Measurements from ENCODE around the gene P2RY6.
"Not testable (repeated sequence)": the region's sequence is repeated elsewhere in the genome, so short reads cannot be mapped to it uniquely, and the experiment has no call there.

Gene P2RY6

GRCh38 chr11:73259406-73260126 lies 12.6 kb upstream of the P2RY6 start:
- no peak for DNase-seq (ENCODE audit: extremely low read depth in 1 of 2, low read depth in 1 of 2)

DNA sequence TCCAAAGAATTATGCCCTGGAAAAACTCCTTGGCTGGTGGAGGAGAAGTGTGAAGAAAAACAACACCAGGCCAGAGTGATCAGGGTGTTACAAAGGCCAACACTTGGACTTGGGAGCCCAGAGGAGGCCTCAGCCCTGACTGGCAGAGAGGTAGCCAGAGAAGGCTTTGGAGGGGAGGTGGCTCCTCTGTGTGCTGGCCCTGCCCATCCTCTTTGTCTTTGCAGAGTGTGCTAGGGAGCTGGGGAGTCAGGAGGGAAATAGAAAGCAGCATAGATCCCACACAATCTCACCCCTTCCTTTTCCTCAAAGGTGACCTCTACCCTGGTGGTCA lies 12.0 kb upstream of the P2RY6 start:
- no peak for DNase-seq (ENCODE audit: extremely low read depth in 1 of 2, low read depth in 1 of 2)

GRCh38 chr11:73262851-73263495 lies 9.2 kb upstream of the P2RY6 start:
- DNase-seq (ENCODE audit: extremely low read depth in 1 of 2, low read depth in 1 of 2): no peak

DNA sequence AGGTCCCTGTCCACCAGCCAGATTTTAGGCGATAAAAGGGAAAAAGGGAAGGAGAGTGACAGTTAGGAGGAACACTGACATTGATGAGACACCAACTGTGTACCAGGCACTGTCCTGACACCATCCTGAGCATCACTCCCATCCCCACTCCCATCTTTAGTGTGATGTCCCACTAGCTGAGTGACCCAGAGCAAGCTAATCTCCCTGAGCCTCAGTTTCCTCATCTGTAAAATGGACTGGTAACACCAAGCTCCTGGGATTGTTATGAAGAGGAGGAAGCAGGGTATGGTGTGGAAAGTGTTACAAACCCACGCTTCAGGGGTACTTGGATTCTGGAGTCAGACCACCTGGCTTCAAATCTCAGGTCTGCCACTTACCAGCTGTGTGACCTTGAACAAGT lies 8.5 kb upstream of the P2RY6 start:
- DNase-seq (ENCODE audit: extremely low read depth in 1 of 2, low read depth in 1 of 2): no peak

- DNase-seq (ENCODE audit: extremely low read depth in 1 of 2, low read depth in 1 of 2): no peak
These were observed 6.8 kb upstream of the P2RY6 start for GRCh38 chr11:73265278-73265810.

DNA sequence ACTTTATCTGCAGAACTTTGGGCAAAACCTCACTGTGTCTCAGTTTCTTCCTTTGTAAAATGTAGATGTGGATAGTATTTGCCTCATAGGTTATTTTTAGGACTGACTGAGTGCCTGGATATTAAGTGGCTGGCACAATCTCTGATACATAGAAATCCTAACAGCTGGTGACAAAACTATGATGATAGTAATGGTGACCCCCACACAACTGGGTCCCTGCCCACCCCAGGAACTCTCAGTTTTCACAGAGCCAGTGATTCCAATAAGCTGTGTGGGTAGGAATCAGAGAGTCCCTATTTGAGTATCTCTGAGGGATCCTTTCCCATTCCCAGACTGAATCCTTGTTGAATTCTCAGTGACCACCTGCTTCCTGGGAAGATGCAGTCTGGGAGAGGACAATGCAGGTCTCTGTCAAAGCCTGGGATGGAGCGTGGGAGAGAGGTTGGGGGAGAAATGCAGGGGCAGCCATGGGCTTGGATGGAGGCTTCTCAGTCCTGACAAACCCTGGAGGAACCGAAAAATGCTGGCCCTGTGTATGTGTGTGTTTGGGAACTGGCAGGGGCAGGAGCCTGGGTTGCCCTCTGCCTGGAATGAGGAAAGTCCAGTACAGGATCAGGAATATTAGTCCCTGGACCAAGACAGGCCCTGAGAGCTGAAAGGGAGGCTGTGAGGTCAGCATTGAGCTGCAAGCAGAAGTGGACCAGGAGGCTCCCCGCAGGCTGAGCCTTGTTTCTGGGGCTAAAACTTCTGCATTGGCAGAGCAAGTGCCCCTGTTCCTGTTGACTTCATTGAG lies 6.1 kb upstream of the P2RY6 start:
- no peak for DNase-seq (ENCODE audit: extremely low read depth in 1 of 2, low read depth in 1 of 2)

DNA sequence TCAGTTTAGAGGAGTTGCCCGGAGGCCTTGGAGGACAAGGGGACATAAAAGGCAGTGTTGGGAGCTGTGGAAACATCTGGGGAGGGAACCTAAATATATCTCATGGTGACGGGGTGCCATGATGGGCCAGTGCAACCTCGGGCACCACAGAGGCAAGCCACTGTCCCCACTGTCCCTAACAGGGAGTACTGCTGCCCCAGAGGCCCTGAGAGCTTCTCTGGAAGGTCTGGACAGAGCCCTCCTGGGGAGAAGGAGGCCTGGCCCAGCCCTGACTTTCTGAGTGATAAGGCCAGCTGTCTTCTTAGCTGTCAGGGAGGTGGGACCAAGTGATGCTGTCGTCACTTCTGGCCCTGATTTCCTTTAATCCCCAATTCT lies 5.5 kb upstream of the P2RY6 start:
- no peak for DNase-seq (ENCODE audit: extremely low read depth in 1 of 2, low read depth in 1 of 2)

DNA sequence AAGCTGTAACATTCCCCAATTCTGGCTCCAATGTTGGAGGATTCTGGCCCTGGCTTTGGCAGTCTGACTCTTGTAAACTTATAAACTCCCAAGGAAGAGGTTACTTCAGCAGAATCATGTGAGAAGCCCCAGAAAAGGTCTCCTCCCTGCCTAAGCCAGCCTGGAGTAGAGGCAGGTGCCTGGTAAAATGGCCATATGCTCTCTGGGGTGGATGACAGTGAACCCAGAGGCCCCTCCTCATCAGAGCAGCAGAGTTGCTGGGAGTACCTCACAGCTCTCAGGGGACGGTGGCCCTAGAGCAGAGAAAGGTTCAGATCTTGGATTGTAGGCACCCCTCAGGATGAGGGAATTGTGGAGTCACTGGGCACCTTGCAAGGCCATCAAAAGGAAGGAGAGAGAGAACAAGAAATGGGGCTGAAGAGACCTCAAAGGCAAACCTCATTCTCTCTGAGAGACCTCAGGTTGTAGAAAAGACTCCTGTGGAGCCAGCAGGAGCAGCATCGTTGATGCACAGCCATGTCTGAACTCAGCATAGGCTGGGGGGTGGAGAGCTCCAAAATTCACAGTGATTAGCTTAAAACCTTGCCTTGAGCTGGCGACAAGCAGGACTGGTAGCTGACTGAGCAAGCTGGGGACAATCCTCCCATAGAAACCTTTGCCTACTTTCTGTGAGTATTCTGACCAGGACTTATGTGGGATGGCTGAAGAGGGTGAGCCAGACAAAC lies 4.9 kb upstream of the P2RY6 start:
- no peak for DNase-seq (ENCODE audit: extremely low read depth in 1 of 2, low read depth in 1 of 2)

DNA sequence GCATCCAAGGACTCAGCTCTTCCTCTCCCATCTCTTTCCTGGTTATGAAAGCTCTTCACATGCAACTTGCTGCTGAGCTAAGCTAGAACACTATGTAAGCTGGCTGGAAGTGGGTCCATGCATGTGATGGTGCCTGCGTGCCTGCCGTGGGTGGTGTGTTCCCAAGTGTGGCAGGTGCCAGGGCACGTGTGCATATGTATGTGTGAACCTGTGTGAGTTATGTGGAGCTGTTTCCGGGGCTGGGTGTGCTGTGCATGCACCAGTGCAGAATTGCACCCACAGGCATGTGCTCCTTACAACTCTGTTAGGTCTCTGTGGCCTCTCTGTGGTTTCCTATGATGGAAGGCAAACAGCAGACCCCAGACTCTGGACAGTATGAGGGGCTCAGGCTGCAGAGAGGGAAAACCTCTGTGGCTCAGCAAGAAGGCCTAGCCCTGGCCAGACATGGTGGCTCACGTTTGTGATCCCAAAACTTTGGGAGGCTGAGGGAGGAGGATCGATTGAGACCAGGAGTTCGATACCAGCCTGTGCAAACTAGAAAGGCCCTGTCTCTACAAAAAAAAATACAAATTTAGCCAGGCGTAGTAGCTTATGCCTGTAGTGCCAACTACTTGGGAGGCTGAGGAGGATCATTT lies 4.1 kb upstream of the P2RY6 start:
- DNase-seq (ENCODE audit: extremely low read depth in 1 of 2, low read depth in 1 of 2): no peak

GRCh38 chr11:73268671-73269271 lies 3.4 kb upstream of the P2RY6 start:
- no peak for DNase-seq (ENCODE audit: extremely low read depth in 1 of 2, low read depth in 1 of 2)

DNA sequence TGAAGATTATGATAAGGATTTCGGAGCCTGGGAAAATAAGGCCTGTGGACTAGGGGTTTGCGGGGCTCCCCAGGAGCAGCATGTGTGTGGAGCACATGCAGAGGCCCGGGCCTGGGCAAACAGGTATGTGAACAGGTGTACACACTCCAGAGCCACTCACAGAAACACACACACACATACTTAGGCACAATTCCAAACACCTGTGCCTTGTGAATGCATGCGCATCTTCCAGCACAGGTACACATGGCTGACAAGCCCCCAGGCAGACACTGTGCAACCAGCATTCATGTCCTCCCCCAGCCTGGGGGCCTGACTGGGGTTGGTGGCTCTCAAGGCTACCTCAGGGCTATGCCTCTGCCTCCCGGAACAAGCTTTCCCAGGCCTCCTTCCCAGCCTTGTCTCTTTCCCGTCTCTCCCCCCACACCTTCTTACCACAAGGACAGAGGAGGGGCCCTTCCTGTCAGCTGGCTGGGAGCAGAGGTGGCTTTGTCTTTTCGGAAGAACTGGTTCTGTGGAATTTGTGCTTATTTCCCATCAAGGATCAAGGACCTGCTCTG lies 2.6 kb upstream of the P2RY6 start:
- DNase-seq (ENCODE audit: extremely low read depth in 1 of 2, low read depth in 1 of 2): no peak

GRCh38 chr11:73270016-73270854 lies 1.9 kb upstream of the P2RY6 start:
- DNase-seq (ENCODE audit: extremely low read depth in 1 of 2, low read depth in 1 of 2): no peak

GRCh38 chr11:73270855-73271477 lies 1.2 kb upstream of the P2RY6 start:
- no peak for DNase-seq (ENCODE audit: extremely low read depth in 1 of 2, low read depth in 1 of 2)

GRCh38 chr11:73271478-73271865 lies 666 bp upstream of the P2RY6 start:
- not testable (repeated sequence) for DNase-seq (ENCODE audit: extremely low read depth in 1 of 2, low read depth in 1 of 2)

DNA sequence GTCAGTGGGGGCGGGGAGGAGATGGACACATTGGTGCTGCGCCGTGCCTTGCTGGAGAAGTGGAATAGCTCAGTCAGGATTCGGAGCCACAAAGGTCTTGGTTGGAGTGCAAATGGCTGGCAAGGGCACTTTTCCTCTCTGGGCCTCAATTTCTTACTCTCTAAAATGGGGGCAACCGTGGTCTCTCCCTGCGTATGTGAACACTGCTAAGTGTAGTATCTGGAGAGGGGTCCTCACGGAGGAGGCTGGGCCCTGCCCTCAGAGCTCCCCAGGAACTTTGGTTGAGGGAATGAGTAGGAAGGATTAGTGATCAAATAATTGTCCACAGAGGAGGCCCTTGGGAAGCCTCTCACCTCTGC lies 521 bp downstream of the P2RY6 start:
- no peak for DNase-seq (ENCODE audit: extremely low read depth in 1 of 2, low read depth in 1 of 2)

DNA sequence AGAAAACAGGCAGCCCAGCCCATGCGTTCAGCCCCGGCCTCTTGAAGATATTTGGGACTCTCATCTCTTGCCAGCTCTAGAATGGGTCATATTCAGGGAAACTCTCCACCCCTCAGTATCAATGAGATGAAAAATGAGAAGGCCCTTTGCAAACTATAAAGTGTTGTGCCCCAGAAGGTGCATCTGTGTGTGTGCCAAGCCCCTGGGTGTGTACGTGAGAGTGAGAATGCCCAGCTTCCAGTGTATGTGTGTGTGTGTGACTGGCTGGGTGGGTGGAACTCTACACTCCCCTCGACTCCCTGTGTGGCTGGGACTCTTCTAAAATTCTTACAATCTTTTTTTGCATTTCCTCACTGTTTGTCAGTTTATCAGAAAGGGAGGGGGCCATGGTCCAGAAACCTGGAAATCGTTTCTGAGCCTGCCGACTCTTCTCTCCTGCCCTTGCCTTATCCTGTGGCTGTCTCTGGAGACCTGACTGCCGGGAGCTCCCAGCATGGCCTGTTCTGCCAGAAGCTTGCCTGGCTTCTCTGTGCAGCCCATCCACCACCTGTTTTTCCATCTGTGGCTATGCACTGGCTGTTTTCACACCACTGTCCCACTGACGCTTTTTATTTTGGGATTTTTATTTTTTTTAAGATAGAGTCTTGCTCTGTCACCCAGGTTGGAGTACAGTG lies 1.2 kb downstream of the P2RY6 start:
- DNase-seq (ENCODE audit: extremely low read depth in 1 of 2, low read depth in 1 of 2): no peak

- DNase-seq (ENCODE audit: extremely low read depth in 1 of 2, low read depth in 1 of 2): not testable (repeated sequence)
These were observed 2.1 kb downstream of the P2RY6 start for GRCh38 chr11:73274191-73274590.

DNA sequence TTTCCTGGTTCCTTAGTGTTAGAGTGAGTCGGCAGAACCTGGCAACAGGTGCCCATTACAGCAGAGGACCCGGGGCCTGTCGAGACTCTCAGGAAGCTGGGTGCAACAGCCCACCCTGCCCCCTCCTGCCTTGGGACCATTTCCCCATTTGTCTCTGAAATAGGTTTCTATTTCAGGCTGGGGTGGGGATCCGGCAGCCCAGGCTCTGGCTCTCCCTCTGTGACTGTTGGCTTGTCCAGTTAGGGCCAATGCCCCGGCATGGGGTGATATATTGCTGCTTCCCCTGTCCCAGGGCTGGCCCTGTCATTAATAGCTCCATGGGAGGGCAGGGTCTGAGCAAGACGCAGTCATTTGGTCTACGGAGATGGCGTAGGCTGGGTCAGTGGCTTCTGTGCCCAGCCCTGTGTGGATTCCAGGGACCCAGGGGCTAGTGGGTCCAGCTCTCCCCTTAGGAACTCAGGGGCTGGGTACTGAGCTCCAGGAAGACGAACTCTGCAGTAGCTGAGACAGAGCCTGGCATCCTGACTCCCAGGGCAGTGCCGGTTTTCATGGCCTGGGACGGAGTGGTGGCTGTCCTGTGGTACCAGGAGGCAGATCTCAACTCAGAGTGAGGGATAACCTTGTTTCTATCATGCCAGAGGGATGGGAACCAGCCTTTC lies 2.7 kb downstream of the P2RY6 start:
- no peak for DNase-seq (ENCODE audit: extremely low read depth in 1 of 2, low read depth in 1 of 2)
